ENCODE results near the gene CSNK1G1. TPM values are rescaled to one million over a fixed set of nuclear protein-coding genes. Genes with fewer than 3 reads are reported as not detected.
"Not testable (repeated sequence)": the region's sequence is repeated elsewhere in the genome, so short reads cannot be mapped to it uniquely, and the experiment has no call there.

Gene CSNK1G1
- total RNA-seq (2014; rRNA removed; shearing (Covaris generic)): 14.9 and 18.5 TPM in 2 replicates
- 9.5 and 9.9 TPM in 2 replicates for polyA plus RNA-seq (2015; cell fraction: cytosol; rRNA removed)
- polyA plus RNA-seq (2015; cell fraction: nucleus; rRNA removed): 9.0 and 9.9 TPM in 2 replicates

GRCh38 chr15:64355944-64356709 lies at the start of gene CSNK1G1:
Gene CSNK1G1, minus strand, starts transcription at chr15:64356173. Its CDS starts 55,674 bp downstream, at chr15:64300499.
- peak; percentile 98 for DNase-seq (ENCODE audit: low read depth, low spot score)
- in situ Hi-C loops (cut with HindIII; ENCODE audit: low pct_unique_long_range_greater_than_20kb, low sequenced_read_pairs): no loop called here

GRCh38 chr15:64400583-64400982 lies 44.6 kb upstream of the CSNK1G1 start:
- DNase-seq (ENCODE audit: low read depth, low spot score): no peak
- in situ Hi-C loops (cut with HindIII; ENCODE audit: low pct_unique_long_range_greater_than_20kb, low sequenced_read_pairs): no loop called here

- no peak for DNase-seq (ENCODE audit: low read depth, low spot score)
- in situ Hi-C loops (cut with HindIII; ENCODE audit: low pct_unique_long_range_greater_than_20kb, low sequenced_read_pairs): no loop called here
Observed at GRCh38 chr15:64398575-64398974, 42.6 kb upstream of the CSNK1G1 start.

GRCh38 chr15:64396789-64397188 lies 40.8 kb upstream of the CSNK1G1 start:
- in situ Hi-C loops (cut with HindIII; ENCODE audit: low pct_unique_long_range_greater_than_20kb, low sequenced_read_pairs): no loop called here
- no peak for DNase-seq (ENCODE audit: low read depth, low spot score)

DNA sequence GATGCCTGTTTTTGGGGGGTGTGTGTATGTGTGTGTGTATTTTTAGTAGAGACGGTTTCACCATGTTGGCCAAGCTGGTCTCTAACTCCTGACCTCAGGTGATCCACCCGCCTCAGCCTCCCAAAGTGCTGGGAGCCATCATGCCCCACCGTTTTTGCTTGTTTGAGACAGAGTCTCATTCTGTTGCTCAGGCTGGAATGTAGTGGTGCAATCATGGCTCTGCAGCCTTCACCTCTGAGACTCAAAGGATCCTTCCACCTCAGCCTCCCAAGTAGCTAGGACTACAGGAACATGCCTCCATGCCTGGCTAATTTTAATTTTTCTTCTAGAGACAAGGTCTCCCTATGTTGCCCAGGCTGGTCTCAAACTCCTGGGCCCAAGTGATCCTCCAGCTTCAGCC lies 36.5 kb upstream of the CSNK1G1 start:
- in situ Hi-C loops (cut with HindIII; ENCODE audit: low pct_unique_long_range_greater_than_20kb, low sequenced_read_pairs); DNase-seq (ENCODE audit: low read depth, low spot score): not testable (repeated sequence)

- DNase-seq (ENCODE audit: low read depth, low spot score): no peak
- in situ Hi-C loops (cut with HindIII; ENCODE audit: low pct_unique_long_range_greater_than_20kb, low sequenced_read_pairs): no loop called here
Observed at GRCh38 chr15:64389036-64389435, 33.1 kb upstream of the CSNK1G1 start.

DNA sequence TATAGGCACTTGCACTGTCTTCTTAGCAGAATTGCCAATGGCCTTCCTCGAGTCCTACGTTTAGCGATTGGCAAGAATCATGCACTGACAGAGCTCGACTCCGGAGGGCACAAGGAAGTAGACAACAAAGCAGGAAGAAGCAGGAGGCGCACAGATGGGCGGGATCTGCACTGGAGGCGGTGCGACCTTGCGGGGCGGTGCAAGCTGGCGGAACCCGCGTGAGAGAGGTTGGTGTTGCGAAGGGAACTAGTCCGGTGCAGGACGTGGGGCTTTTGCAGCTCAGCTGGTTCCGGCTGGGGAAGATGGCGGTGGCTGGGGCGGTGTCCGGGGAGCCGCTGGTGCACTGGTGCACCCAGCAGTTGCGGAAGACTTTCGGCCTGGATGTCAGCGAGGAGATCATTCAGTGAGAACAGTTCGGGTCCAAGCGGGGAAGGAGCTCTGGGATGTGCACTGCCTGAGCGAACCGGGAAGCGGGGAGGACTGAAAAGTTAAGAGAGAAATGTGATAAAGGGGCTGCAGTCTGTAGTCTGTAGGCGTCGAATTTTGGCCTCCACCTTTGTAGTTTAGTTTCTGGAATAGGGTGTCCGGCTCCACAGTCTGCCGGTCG lies 31.7 kb upstream of the CSNK1G1 start, which contains the start of gene TRIP4:
Gene TRIP4, plus strand, starts transcription at position 275 of the 607 bp plus-strand sequence. Its CDS starts 28 bp downstream, at position 303.
- in situ Hi-C loops (cut with HindIII; ENCODE audit: low pct_unique_long_range_greater_than_20kb, low sequenced_read_pairs): no loop called here

GRCh38 chr15:64386291-64386690 lies 30.3 kb upstream of the CSNK1G1 start:
- no peak for DNase-seq (ENCODE audit: low read depth, low spot score)
- in situ Hi-C loops (cut with HindIII; ENCODE audit: low pct_unique_long_range_greater_than_20kb, low sequenced_read_pairs): no loop called here

More for the DNA sequence above, 31.7 kb upstream of the CSNK1G1 start, which contains the start of gene TRIP4:
- peak; percentile 97 for DNase-seq (ENCODE audit: low read depth, low spot score)

- in situ Hi-C loops (cut with HindIII; ENCODE audit: low pct_unique_long_range_greater_than_20kb, low sequenced_read_pairs): no loop called here
- no peak for DNase-seq (ENCODE audit: low read depth, low spot score)
Observed at GRCh38 chr15:64383760-64384159, 27.8 kb upstream of the CSNK1G1 start.

DNA sequence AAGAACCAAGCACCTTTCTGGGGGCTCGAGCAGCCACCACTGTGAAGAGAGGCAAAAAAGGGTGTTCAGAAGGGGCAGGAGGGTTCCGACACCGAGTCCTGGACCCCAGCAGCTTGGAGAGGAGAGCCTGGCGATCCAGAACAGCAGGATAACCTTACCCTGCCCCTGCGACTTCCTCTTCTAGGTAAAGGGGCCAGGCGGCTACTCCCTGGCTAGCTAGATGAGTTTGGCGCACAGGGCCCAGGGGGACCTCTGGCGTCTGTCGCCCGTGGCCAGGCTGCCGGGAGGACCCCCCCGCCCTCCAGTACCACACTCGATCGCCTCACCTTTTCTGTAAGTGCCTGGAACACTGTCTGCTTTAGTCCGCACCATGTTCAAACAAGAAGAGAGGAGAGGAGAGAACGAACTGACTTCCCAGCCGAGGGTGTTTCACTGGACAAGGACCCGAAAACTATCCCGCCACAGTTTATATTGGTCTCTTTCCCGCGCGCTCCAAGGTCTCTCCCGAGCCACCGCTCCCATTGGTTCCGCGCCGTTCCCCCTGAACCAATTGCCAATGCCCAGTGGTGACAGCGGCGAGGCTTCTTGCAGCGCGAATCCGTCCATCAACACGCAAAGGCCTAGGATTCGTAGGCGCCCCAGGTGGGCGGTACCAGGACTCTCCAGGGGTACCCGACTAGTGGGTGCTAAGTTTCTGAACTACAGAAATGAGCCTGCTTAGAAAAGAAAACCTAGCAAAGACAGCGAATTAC lies 25.2 kb upstream of the CSNK1G1 start, which contains the start of gene PCLAF:
Gene PCLAF, minus strand, starts transcription at position 442 of the 752 bp plus-strand sequence. Its CDS starts 70 bp downstream, at position 372.
- in situ Hi-C loops (cut with HindIII; ENCODE audit: low pct_unique_long_range_greater_than_20kb, low sequenced_read_pairs): no loop called here
- peak; percentile 96 for DNase-seq (ENCODE audit: low read depth, low spot score)

DNA sequence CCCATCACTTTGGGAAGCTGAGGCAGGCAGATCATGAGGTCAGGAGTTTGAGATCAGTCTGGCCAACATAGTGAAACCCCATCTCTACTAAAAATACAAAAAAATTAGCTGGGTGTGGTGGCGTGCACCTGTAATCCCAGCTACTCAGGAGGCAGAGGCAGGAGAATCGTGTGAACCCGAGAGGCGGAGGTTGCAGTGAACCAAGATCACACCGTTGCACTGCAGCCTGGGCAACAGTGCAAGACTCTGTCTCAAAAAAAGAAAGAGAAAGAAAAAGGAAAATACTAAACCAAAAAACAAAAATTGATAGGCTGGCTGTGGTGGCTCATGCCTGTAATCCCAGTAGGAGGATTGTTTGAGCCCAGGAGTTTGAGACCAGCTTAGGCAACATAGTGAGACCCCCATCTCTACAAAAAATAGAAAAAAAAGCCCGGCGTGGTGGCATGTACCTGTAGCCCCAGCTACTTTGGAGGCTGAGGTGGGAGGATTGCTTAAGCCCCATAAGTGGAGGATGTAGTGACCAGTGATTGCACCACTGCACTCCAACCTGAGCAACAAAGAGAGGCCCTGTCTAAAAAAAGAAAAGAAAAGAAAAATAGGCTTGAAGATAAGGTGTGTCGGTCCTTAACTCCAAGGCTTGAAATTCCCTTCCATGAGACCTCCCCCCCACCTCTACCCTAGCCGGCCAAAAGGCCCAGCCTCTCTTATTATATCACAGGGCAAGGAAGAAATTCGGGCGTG lies 24.3 kb upstream of the CSNK1G1 start:
- in situ Hi-C loops (cut with HindIII; ENCODE audit: low pct_unique_long_range_greater_than_20kb, low sequenced_read_pairs): not testable (repeated sequence)

GRCh38 chr15:64379216-64379960 lies 23.4 kb upstream of the CSNK1G1 start:
- in situ Hi-C loops (cut with HindIII; ENCODE audit: low pct_unique_long_range_greater_than_20kb, low sequenced_read_pairs): no loop called here
- no peak for DNase-seq (ENCODE audit: low read depth, low spot score)

More for the DNA sequence above, 24.3 kb upstream of the CSNK1G1 start:
- not testable (repeated sequence) for DNase-seq (ENCODE audit: low read depth, low spot score)

GRCh38 chr15:64373360-64373759 lies 17.4 kb upstream of the CSNK1G1 start:
- in situ Hi-C loops (cut with HindIII; ENCODE audit: low pct_unique_long_range_greater_than_20kb, low sequenced_read_pairs): no loop called here
- DNase-seq (ENCODE audit: low read depth, low spot score): no peak

GRCh38 chr15:64371383-64371782 lies 15.4 kb upstream of the CSNK1G1 start:
- in situ Hi-C loops (cut with HindIII; ENCODE audit: low pct_unique_long_range_greater_than_20kb, low sequenced_read_pairs); DNase-seq (ENCODE audit: low read depth, low spot score): not testable (repeated sequence)

DNA sequence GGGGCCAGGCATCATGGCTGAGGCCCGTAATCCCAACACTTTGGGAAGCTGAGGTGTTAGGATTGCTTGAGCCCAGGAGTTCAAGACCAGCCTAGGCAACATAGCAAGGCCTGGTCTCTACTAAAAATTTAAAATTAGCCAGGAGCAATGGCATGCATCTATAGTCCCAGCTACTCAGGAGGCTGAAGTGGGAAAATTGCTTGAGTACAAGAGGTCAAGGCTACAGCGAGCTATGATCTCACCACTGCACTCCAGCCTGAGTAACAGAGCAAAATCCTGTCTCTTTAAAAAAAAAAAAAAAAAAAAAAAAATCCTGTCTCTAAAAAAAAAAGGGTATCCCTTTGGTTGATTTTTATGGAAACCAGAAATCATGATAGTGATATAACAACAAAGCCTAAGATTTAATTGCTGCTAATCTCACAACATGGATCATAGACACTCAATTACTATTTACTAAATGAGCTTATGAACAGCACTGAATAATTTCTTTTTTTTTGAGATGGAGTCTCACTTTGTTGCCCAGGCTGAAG lies 13.2 kb upstream of the CSNK1G1 start:
- DNase-seq (ENCODE audit: low read depth, low spot score): no peak
- in situ Hi-C loops (cut with HindIII; ENCODE audit: low pct_unique_long_range_greater_than_20kb, low sequenced_read_pairs): no loop called here

- DNase-seq (ENCODE audit: low read depth, low spot score): no peak
- in situ Hi-C loops (cut with HindIII; ENCODE audit: low pct_unique_long_range_greater_than_20kb, low sequenced_read_pairs): no loop called here
Observed at GRCh38 chr15:64361259-64361658, 5.3 kb upstream of the CSNK1G1 start.

Measured in SK-MEL-5 (cell line).